Measurements from ENCODE around the gene DBX2.

The DBX2 gene

DNA sequence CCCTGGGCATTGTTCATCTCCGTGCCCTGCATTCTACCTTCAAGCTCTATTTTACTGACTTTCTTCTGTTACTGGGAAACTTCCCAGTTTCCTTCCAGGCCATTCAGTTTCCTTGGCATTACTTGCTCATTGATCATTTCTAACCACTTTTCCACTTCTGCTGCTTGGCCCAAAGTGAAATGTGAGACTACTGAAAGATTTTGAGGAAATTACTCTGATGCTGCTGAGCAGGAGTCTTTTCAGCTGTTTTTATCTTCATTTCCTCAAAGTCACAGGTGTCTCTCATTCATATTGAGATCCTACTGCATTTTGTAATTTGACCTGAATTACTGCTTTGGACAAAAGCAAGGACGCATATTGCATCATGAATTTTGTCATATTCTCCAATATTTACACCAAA lies 26.4 kb upstream of the DBX2 start:
- TF ChIP-seq TAF1 (IDR thresholded peaks at IDR 0.05; ENCODE audit: borderline replicate concordance, insufficient read depth, low read length): no peak

DNA sequence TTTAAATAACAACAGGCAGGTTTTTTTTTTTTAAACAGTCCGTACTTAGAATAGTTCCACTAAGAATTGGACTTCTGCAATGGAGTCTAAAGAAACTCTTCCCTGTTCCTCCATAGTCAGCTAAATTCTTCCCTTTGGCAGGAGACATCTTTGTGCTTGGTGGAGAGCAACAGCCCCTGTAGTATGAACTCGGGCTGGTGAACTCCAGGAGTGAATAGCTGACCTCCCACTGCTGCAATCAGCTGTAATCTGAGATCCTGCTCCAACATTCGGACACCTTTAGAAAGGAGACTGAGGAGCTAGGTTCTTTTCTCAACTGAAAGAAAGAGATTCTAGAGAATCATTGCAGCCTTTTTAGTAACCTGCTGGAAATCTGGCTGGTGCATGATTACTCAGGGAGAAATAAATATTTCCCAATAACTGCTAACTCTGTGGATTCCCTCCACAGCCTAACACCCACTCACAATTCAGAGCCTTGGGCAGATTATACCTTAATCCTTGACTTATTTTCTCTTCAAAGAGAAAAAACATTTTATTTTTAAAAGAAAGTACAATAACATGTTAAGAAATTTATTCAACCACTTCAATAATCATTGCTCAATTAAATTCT lies 25.6 kb upstream of the DBX2 start:
- TF ChIP-seq POLR2AphosphoS5 (IDR thresholded peaks at IDR 0.05; ENCODE audit: low read depth, low read length) (no peak), SIN3A (IDR thresholded peaks at IDR 0.05; ENCODE audit: borderline replicate concordance, insufficient read depth, low read length) (no peak), TAF1 (IDR thresholded peaks at IDR 0.05; ENCODE audit: borderline replicate concordance, insufficient read depth, low read length) (no peak), FOXP2 (optimal IDR thresholded peaks at IDR 0.05; ENCODE audit: borderline replicate concordance, extremely low read depth, extremely low read length, insufficient read depth) (no peak)
- TF ChIP-seq, protein P1, sequence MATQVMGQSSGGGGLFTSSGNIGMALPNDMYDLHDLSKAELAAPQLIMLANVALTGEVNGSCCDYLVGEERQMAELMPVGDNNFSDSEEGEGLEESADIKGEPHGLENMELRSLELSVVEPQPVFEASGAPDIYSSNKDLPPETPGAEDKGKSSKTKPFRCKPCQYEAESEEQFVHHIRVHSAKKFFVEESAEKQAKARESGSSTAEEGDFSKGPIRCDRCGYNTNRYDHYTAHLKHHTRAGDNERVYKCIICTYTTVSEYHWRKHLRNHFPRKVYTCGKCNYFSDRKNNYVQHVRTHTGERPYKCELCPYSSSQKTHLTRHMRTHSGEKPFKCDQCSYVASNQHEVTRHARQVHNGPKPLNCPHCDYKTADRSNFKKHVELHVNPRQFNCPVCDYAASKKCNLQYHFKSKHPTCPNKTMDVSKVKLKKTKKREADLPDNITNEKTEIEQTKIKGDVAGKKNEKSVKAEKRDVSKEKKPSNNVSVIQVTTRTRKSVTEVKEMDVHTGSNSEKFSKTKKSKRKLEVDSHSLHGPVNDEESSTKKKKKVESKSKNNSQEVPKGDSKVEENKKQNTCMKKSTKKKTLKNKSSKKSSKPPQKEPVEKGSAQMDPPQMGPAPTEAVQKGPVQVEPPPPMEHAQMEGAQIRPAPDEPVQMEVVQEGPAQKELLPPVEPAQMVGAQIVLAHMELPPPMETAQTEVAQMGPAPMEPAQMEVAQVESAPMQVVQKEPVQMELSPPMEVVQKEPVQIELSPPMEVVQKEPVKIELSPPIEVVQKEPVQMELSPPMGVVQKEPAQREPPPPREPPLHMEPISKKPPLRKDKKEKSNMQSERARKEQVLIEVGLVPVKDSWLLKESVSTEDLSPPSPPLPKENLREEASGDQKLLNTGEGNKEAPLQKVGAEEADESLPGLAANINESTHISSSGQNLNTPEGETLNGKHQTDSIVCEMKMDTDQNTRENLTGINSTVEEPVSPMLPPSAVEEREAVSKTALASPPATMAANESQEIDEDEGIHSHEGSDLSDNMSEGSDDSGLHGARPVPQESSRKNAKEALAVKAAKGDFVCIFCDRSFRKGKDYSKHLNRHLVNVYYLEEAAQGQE (IDR thresholded peaks at IDR 0.05; ENCODE audit: insufficient read depth in 1 of 2, low read depth in 2 of 2, low read length in 2 of 2): no peak

DNA sequence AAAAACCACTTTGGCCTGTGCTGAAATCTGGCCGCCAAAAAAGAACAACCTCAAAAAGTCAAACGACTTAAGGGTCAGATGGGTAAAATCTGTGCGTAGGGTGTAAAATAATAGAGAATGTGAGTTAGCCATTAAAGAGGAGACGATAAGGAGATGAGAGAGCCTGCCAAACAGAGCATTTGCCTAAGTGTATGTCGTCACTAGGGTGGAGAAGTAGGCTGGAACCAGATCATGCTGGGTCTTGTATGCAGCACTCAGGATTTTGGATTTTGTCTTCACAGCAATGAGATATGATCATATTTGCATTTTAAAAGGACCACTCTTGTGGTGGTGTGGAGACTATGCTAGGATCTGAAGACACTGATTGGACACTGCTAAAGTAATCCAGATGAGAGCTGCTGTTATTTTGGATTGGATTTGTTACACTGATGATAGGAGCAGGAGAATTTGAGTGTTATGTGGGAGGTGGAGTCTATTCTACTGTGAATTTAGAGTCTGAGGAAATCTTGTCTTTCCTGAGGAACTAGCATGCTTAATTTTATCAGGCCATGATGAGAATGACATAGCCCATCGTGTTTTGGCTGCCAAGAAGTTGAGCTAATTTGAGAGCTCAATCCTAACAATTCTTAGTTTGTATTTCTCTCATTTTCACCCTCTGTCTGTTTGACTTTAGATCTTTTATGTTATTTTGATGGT lies 24.8 kb upstream of the DBX2 start:
- TF ChIP-seq FOXP2 (optimal IDR thresholded peaks at IDR 0.05; ENCODE audit: borderline replicate concordance, extremely low read depth, extremely low read length, insufficient read depth) (no peak), SIN3A (IDR thresholded peaks at IDR 0.05; ENCODE audit: borderline replicate concordance, insufficient read depth, low read length) (no peak)
- TF ChIP-seq, protein P1 (IDR thresholded peaks at IDR 0.05; ENCODE audit: insufficient read depth in 1 of 2, low read depth in 2 of 2, low read length in 2 of 2): no peak

DNA sequence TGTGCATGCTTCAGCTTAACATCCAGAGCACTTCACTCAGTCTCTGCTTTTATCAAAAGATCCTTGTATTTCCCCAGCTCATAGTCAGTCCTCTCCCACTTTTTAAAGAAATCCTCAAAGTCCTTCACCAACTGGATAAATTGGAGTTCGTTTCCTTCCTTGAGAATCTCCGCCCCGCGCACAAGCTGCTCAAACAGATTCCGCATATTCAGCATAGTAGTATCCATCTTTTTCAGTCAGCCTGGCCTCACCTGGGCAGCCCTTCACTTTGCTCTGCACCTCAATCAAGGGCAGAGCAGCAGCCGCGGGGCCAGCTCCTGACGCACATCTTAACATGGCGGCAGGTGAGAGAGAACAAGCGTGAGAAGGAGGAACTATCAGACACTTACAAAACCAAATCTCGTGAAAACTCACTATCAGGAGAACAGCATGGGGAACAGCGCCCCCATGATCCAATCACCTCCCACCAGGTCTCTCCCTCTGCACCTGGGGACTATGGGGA lies 14.3 kb upstream of the DBX2 start:
- TF ChIP-seq TAF1 (IDR thresholded peaks at IDR 0.05; ENCODE audit: borderline replicate concordance, insufficient read depth, low read length) (no peak), POLR2AphosphoS5 (IDR thresholded peaks at IDR 0.05; ENCODE audit: low read depth, low read length) (no peak), SIN3A (IDR thresholded peaks at IDR 0.05; ENCODE audit: borderline replicate concordance, insufficient read depth, low read length) (no peak), FOXP2 (optimal IDR thresholded peaks at IDR 0.05; ENCODE audit: borderline replicate concordance, extremely low read depth, extremely low read length, insufficient read depth) (no peak)
- TF ChIP-seq, protein P1 (IDR thresholded peaks at IDR 0.05; ENCODE audit: insufficient read depth in 1 of 2, low read depth in 2 of 2, low read length in 2 of 2): no peak

DNA sequence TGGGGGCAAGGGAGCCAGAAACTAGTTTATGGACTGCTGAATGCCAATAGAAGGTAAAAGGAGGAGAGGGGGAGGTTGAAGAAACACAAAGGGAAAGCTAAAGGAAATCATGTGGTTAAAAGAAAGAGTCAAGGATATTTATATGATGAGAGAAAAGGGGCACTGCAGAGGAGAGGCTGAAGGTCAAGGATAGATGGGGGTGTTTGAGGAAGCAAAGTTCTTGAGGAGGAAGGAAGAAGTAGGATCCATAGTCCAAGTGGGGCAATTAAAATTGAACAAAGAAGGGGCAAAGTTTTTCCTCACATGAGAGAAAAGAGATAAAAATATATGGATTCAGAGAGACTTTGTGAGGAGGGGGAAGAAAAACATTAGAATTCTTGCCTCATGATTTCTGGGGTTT lies 10.1 kb upstream of the DBX2 start:
- TF ChIP-seq TAF1 (IDR thresholded peaks at IDR 0.05; ENCODE audit: borderline replicate concordance, insufficient read depth, low read length) (no peak), SIN3A (IDR thresholded peaks at IDR 0.05; ENCODE audit: borderline replicate concordance, insufficient read depth, low read length) (no peak), FOXP2 (optimal IDR thresholded peaks at IDR 0.05; ENCODE audit: borderline replicate concordance, extremely low read depth, extremely low read length, insufficient read depth) (no peak), POLR2AphosphoS5 (IDR thresholded peaks at IDR 0.05; ENCODE audit: low read depth, low read length) (no peak)
- TF ChIP-seq, protein P1 (IDR thresholded peaks at IDR 0.05; ENCODE audit: insufficient read depth in 1 of 2, low read depth in 2 of 2, low read length in 2 of 2): no peak
